Type B pancreatic cell (in vitro differentiated cells): ENCODE data around the gene RAI14. TPM values are rescaled to one million over a fixed set of nuclear protein-coding genes. Genes with fewer than 3 reads are reported as not detected.

Experiments used
- DNase-seq: peaks from one replicate; pipeline ENCODE4 v3.0.0; 2021; ENCODE audit warnings: mixed read lengths; ENCODE audit not compliant: unreplicated experiment; ENCODE audit errors: extremely low spot score
- H3K27ac Mint-ChIP-seq: 2 replicates; pipeline ENCODE4 v1.8.0; 2021; ENCODE audit warnings: mild to moderate bottlenecking, mixed read lengths
- H3K27me3 Mint-ChIP-seq: 2 replicates; pipeline ENCODE4 v1.8.0; 2021; ENCODE audit warnings: mixed read lengths
- H3K36me3 Mint-ChIP-seq: 2 replicates; pipeline ENCODE4 v1.8.0; 2021; ENCODE audit warnings: mixed read lengths
- H3K4me1 Mint-ChIP-seq: one replicate; pipeline ENCODE4 v1.8.0; 2021; ENCODE audit warnings: mixed read lengths; ENCODE audit not compliant: unreplicated experiment
- H3K4me3 Mint-ChIP-seq: 2 replicates; pipeline ENCODE4 v1.8.0; 2021; ENCODE audit warnings: mild to moderate bottlenecking, mixed read lengths
- H3K9me3 Mint-ChIP-seq: 2 replicates; pipeline ENCODE4 v1.8.0; 2021; ENCODE audit warnings: mixed read lengths
- CTCF ChIP-seq: fragments of 200-600 bp; sonication (generic); conservative IDR thresholded peaks from 2 replicates; pipeline ENCODE4 v1.5.0; 2021; ENCODE audit warnings: antibody characterized with exemption, mild to moderate bottlenecking
- total RNA-seq: library from RNA; stranded (reverse); gene quantifications from 2 replicates; pipeline ENCODE4 v1.2.1, GENCODE V29; 2021; ENCODE audit warnings: low replicate concordance

Gene RAI14
- total RNA-seq, 1 donor from 2014 or later = 102 TPM

DNA sequence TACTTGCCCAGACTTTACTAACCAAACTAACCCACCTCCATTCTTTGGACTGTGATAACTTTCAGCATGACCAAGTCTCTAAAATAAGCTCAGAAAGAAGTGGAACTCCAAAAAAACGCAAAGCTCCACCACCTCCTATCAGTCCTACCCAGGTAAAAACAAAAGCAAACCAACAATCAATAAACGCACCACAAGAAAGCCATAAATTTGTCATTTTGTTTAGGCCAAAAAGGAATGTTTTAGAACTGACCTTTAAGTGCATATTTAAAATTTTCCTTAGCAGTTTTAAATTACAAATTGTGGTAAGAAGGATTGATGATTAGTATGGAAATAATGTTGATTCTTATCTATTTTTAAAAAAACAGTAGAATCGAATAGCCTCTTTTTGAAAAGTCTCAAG lies 157.4 kb downstream of the RAI14 start:
- Mint-ChIP-seq H3K27ac (no peak overlapping the region), H3K9me3 (no peaks in the 10 kb centered on the region), H3K4me3 (no peak overlapping the region), H3K27me3 (no peaks in the 10 kb centered on the region), H3K36me3 (peaks cover 12% of the 10 kb centered on the region), H3K4me1 (peaks cover 4% of the 10 kb centered on the region)
- no peak for DNase-seq
- no peak for TF ChIP-seq CTCF

DNA sequence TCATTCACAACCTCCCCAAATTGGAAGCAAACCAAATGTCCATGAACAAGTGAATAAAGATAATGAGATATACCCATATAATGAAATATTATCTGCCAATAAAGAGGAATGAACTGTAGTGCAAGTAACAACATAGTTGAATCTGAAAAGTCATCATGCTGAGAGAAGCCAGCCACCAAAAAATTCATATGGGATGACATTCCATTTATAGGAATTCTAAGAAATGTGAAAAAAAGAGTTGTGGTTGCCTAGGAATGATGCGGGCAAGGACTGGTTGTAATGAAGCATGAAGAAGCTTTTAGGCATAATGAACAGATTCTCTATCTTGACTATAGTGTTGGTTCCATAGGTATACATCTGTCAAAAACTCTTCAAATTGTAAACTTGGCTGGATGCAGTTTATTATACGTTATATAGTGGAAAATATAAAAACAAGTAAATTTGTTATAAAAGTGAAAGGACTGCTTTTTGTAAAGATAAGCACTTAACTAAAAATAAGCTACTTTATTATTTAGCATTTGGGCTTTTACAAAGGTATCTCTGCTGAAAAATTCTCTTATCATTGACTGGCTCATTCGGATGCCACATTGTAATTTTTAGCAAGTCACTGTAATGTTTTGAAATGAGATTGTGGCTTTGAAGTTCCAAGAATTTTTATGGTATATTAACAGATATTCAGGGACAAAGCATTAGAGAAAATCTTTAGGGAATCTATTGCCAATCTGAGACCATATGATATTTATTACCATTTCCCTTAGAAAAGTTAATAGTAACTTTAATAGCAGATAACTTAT lies 161.6 kb downstream of the RAI14 start:
- Mint-ChIP-seq H3K4me1 (no peaks in the 10 kb centered on the region), H3K27me3 (no peaks in the 10 kb centered on the region), H3K27ac (no peak overlapping the region), H3K36me3 (peaks cover 14% of the 10 kb centered on the region), H3K4me3 (no peak overlapping the region), H3K9me3 (no peaks in the 10 kb centered on the region)
- DNase-seq = no peak
- no peak for TF ChIP-seq CTCF

DNA sequence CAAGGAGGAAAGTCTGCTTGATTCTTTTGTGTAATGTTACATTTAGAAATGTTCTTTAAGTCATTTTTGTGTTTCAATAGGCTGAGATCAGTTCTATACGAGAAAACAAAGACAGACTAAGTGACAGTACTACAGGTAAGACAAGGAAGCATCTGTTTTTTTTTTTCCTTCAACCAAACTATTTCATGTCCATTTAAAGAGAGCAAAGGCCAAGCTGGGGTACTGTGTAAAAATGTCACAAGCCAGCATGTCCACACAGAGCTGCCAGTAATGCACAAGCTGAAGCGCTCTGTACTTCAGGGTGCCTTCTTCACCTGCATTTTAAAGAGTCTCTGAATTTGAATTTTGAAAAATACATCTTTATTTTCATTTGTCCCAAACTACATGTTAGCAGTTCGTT lies 162.6 kb downstream of the RAI14 start:
- DNase-seq = no peak
- H3K27ac Mint-ChIP-seq = no peak overlapping the region
- peaks cover 23% of the 10 kb centered on the region for H3K36me3 Mint-ChIP-seq
- no peak for TF ChIP-seq CTCF
- H3K9me3 Mint-ChIP-seq = no peaks in the 10 kb centered on the region
- H3K27me3 Mint-ChIP-seq = no peaks in the 10 kb centered on the region
- H3K4me3 Mint-ChIP-seq = no peak overlapping the region
- no peaks in the 10 kb centered on the region for H3K4me1 Mint-ChIP-seq

DNA sequence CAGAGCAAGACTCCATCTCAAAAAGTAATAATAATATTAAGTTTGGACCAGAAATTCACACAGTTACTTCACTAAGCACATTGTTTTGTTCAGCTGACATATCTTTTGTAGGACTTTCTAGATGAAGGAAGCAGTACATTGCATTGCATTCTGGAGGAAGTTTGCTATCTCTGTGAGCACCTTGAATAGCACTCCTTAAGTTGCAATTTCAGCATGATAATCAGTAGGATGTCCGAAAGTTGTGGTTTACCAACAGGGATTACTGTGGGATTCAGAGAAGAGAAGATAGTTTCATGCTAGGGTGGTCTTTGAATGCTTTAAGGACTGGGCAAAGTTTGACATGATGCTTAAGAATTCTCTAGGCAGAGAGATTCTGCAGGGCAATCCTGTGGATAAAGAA lies 164.5 kb downstream of the RAI14 start:
- DNase-seq = no peak
- TF ChIP-seq CTCF = no peak
- H3K27ac Mint-ChIP-seq = no peak overlapping the region
- H3K27me3 Mint-ChIP-seq = no peaks in the 10 kb centered on the region
- no peaks in the 10 kb centered on the region for H3K4me1 Mint-ChIP-seq
- H3K9me3 Mint-ChIP-seq = no peaks in the 10 kb centered on the region
- H3K4me3 Mint-ChIP-seq = no peak overlapping the region
- peaks cover 30% of the 10 kb centered on the region for H3K36me3 Mint-ChIP-seq

DNA sequence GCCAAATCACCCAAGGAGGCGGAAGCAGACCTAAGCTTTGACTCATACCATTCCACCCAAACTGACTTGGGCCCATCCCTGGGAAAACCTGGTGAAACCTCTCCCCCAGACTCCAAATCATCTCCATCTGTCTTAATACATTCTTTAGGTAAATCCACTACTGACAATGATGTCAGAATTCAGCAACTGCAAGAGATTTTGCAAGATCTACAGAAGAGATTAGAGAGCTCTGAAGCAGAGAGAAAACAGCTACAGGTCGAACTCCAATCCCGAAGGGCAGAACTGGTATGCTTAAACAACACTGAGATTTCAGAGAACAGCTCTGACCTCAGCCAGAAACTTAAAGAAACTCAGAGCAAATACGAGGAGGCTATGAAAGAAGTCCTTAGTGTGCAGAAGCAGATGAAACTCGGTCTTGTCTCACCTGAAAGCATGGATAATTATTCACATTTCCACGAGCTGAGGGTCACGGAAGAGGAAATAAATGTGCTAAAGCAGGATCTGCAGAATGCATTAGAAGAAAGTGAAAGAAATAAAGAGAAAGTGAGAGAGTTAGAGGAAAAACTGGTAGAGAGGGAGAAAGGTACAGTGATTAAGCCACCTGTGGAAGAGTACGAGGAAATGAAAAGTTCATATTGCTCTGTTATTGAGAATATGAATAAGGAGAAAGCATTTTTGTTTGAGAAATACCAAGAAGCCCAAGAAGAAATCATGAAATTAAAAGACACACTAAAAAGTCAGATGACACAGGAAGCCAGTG lies 167.0 kb downstream of the RAI14 start:
- no peaks in the 10 kb centered on the region for H3K4me1 Mint-ChIP-seq
- H3K4me3 Mint-ChIP-seq = no peak overlapping the region
- peaks cover 49% of the 10 kb centered on the region for H3K36me3 Mint-ChIP-seq
- no peak overlapping the region for H3K27ac Mint-ChIP-seq
- no peaks in the 10 kb centered on the region for H3K27me3 Mint-ChIP-seq
- no peak for TF ChIP-seq CTCF
- no peaks in the 10 kb centered on the region for H3K9me3 Mint-ChIP-seq
- DNase-seq = no peak
